Diencephalon (tissue), 1 donor: ENCODE measurements around the gene STEEP1. TPM values are rescaled to one million over a fixed set of nuclear protein-coding genes. Genes with fewer than 3 reads are reported as not detected.

Experiments used
- total RNA-seq: library from RNA; depleted of rRNA; stranded (reverse); fragments of >200 nt; gene quantifications from one replicate; pipeline ENCODE4 v1.2.3, GENCODE V29; 2014

The STEEP1 gene
- total RNA-seq: 35.3 TPM

GRCh38 chrX:119565107-119565663 is at the start of gene STEEP1:
STEEP1 (minus strand) TSS chrX:119565409; CDS start chrX:119565355, 54 bp downstream.

GRCh38 chrX:119606280-119607017 is 41.2 kb upstream of the STEEP1 start, which contains the start of gene NKRF:
NKRF (minus strand) TSS chrX:119606424.

GRCh38 chrX:119574394-119575266 is 9.4 kb upstream of the STEEP1 start, which contains the start of gene UBE2A:
UBE2A (plus strand) TSS chrX:119574563; CDS start chrX:119574712, 149 bp downstream.

Other genes with a start within 250 kb of the STEEP1 start
- 3.9 TPM for gene SLC25A43, start 166.1 kb downstream of the STEEP1 start, total RNA-seq
- 129 TPM for gene SLC25A5, start 97.0 kb downstream of the STEEP1 start, total RNA-seq
- gene UBE2A, start 9.2 kb upstream of the STEEP1 start, total RNA-seq: 39.4 TPM
- 20.8 TPM for gene NKRF, start 41.0 kb upstream of the STEEP1 start, total RNA-seq
- 67.8 TPM for gene SEPTIN6, start 127.8 kb upstream of the STEEP1 start, total RNA-seq
- 0.69 TPM for gene SOWAHD, start 193.2 kb upstream of the STEEP1 start, total RNA-seq
- gene RPL39, start 226.2 kb upstream of the STEEP1 start, total RNA-seq: 2,362 TPM